Stimulated activated naive CD8-positive, alpha-beta T cell treated with anti-CD3 and anti-CD28 coated beads, Interleukin-15, amount 100 ng/mL, for 72 hours (primary cell): Measurements from ENCODE around the gene IQCB1.

ENCODE experiments used
- ATAC-seq: fragments of 150-1000 bp; cut with Tn5 transposase; 2 replicates; pipeline ENCODE4 v1.10.0; 2021; ENCODE audit warnings: mild to moderate bottlenecking, moderate library complexity
- DNase-seq, 2 donors: peaks; one replicate each; pipeline ENCODE4 v3.0.0; 2021 to 2022
- H3K27ac Mint-ChIP-seq, 2 donors: one replicate each; pipeline ENCODE4 v1.8.0; 2022; ENCODE audit warnings: mild to moderate bottlenecking in 2 of 2, mixed read lengths in 2 of 2, moderate library complexity in 2 of 2
- H3K27me3 Mint-ChIP-seq: one replicate; pipeline ENCODE4 v1.8.0; 2022; ENCODE audit warnings: mixed read lengths
- H3K4me1 Mint-ChIP-seq: one replicate; pipeline ENCODE4 v1.8.0; 2022; ENCODE audit warnings: mild to moderate bottlenecking, mixed read lengths
- H3K4me3 Mint-ChIP-seq, 2 donors: one replicate each; pipeline ENCODE4 v1.8.0; 2022; ENCODE audit warnings: mild to moderate bottlenecking in 2 of 2, mixed read lengths in 2 of 2, moderate library complexity in 1 of 2
- H3K9me3 Mint-ChIP-seq, 2 donors: one replicate each; pipeline ENCODE4 v1.8.0; 2022; ENCODE audit warnings: mixed read lengths in 2 of 2

The IQCB1 gene

GRCh38 chr3:121739902-121740301 lies 95.0 kb downstream of the IQCB1 start:
- ATAC-seq (peak; percentile 51), DNase-seq (no peak)
- Mint-ChIP-seq H3K9me3 (peaks cover 0 to 6% of the 10 kb centered on the region in 2 donors), H3K4me3 (no peak overlapping the region), H3K27ac (no peak overlapping the region), H3K4me1 (peaks cover 37% of the 10 kb centered on the region), H3K27me3 (no peaks in the 10 kb centered on the region)

- DNase-seq = no peak
- H3K27ac Mint-ChIP-seq = no peak overlapping the region
- no peak overlapping the region for H3K4me3 Mint-ChIP-seq
- H3K9me3 Mint-ChIP-seq = peaks cover 0 to 6% of the 10 kb centered on the region in 2 donors
- ATAC-seq = no peak
- H3K27me3 Mint-ChIP-seq = no peaks in the 10 kb centered on the region
- H3K4me1 Mint-ChIP-seq = peaks cover 42% of the 10 kb centered on the region
These were observed 97.2 kb downstream of the IQCB1 start for GRCh38 chr3:121737644-121738043.

- DNase-seq (no peak), ATAC-seq (peak; percentile 77)
- Mint-ChIP-seq H3K27me3 (no peaks in the 10 kb centered on the region), H3K4me3 (no peak overlapping the region), H3K9me3 (no peaks in the 10 kb centered on the region), H3K27ac (no peak overlapping the region), H3K4me1 (peaks cover 42% of the 10 kb centered on the region)
These were observed 98.7 kb downstream of the IQCB1 start for GRCh38 chr3:121736112-121736511.

DNA sequence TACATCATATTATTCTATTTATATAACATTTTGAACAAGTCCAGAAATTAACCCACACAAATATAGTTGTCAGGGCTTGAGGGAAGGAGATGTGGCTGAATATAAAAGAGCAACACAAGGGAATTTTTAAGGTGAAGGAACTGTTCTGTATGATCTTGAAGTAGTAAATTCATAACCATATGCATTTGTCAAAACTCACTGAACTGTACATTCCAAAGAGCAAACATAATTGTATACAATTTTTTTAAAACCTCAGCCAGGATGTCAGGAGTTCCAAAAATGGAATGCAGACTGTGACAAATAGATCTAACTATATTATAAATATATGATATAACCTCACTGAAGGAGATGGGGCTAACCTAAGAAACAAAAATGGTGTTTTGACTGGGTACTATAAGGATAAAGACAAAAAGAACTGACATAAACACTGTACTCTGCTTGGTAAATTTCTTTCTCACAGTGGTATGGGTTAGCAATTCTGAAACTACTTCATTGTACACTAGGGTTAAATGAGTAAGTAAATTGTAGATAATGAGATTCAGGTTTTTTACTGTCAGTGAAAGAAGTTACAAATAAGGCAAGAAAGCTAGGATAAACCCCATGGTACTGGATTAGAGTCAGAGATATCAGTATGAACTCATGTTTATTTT lies 99.7 kb downstream of the IQCB1 start:
- no peaks in the 10 kb centered on the region for H3K9me3 Mint-ChIP-seq
- ATAC-seq = peak; percentile 98
- H3K4me3 Mint-ChIP-seq = no peak overlapping the region
- H3K4me1 Mint-ChIP-seq = peaks cover 42% of the 10 kb centered on the region
- H3K27me3 Mint-ChIP-seq = no peaks in the 10 kb centered on the region
- no peak overlapping the region for H3K27ac Mint-ChIP-seq
- DNase-seq = no peak

- no peak for DNase-seq
- Mint-ChIP-seq H3K4me3 (no peak overlapping the region), H3K27me3 (no peaks in the 10 kb centered on the region), H3K4me1 (peaks cover 17% of the 10 kb centered on the region), H3K27ac (no peak overlapping the region), H3K9me3 (no peaks in the 10 kb centered on the region)
- no peak for ATAC-seq
These were observed 103.7 kb downstream of the IQCB1 start for GRCh38 chr3:121730940-121731687.

DNA sequence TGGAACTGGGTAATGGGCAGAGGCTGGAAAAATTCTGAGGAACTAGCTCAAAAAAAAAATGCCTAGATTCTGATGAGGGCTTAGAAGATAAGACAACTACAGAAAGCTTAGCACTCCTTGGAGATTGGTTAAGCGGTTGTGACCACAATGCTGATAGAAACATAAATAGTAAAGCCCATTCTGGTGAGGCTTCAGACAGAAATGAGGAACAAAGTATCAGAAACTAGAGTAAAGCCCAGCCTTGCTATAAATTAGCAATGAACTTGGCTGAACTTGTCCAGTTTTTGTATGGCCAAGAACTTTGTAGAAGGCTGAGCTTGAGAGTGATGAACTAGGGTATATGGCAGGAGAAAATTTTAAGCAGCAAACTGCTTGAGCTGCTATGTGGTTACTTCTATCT lies 110.7 kb downstream of the IQCB1 start:
- Mint-ChIP-seq H3K9me3 (no peaks in the 10 kb centered on the region), H3K4me3 (no peak overlapping the region), H3K27me3 (no peaks in the 10 kb centered on the region), H3K27ac (peak overlapping the region in 1 of 2 donors; percentile 68), H3K4me1 (no peaks in the 10 kb centered on the region)
- DNase-seq (no peak), ATAC-seq (no peak)

DNA sequence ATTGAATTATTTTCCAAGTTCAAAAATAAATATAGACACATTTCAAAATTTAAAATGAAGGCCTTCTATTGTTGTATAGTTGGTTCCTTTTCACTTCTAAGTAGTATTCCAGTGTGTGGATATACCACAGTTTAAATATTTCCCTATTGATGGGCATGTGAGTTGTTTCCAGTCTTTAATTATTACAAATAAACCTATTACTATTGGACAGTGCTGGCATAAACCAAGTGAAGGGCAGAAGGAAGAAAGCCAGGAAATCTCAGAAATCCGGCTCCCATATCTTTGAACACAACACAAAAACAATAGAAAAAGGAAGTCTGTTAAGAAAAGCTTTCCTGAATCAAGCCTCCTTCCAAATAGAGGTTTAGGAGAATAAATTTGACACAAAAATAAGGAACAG lies 111.4 kb downstream of the IQCB1 start:
- Mint-ChIP-seq H3K27ac (peak overlapping the region in 1 of 2 donors; percentile 27), H3K27me3 (no peaks in the 10 kb centered on the region), H3K4me3 (no peak overlapping the region), H3K4me1 (peaks cover 3% of the 10 kb centered on the region), H3K9me3 (no peaks in the 10 kb centered on the region)
- ATAC-seq (no peak), DNase-seq (no peak)

GRCh38 chr3:121722411-121722810 lies 112.4 kb downstream of the IQCB1 start:
- ATAC-seq (no peak), DNase-seq (no peak)
- Mint-ChIP-seq H3K4me1 (peaks cover 9% of the 10 kb centered on the region), H3K27me3 (no peaks in the 10 kb centered on the region), H3K4me3 (no peak overlapping the region), H3K27ac (peak overlapping the region in 1 of 2 donors; percentile 42), H3K9me3 (no peaks in the 10 kb centered on the region)

GRCh38 chr3:121720163-121720562 lies 114.7 kb downstream of the IQCB1 start:
- Mint-ChIP-seq H3K27me3 (no peaks in the 10 kb centered on the region), H3K4me1 (peaks cover 9% of the 10 kb centered on the region), H3K4me3 (no peak overlapping the region), H3K27ac (no peak overlapping the region), H3K9me3 (no peaks in the 10 kb centered on the region)
- DNase-seq (no peak), ATAC-seq (no peak)
